GM23338 (cell line): ENCODE data around the gene FAT1. TPM values are rescaled to one million over a fixed set of nuclear protein-coding genes. Genes with fewer than 3 reads are reported as not detected.

ENCODE experiments used
- ATAC-seq: fragments of 200-7000 bp; cut with Tn5 transposase; 3 replicates; pipeline ENCODE4 v1.9.1; 2020
- DNase-seq: peaks from one replicate; pipeline ENCODE4 v3.0.0-alpha.2; 2015; ENCODE audit warnings: low spot score
- H2AFZ ChIP-seq: fragments of 200-600 bp; sonication (generic); 2 replicates; pipeline ENCODE4 v1.8.0; 2016; ENCODE audit warnings: antibody characterized with exemption, mild to moderate bottlenecking, moderate library complexity
- H3F3A ChIP-seq: fragments of 200-600 bp; sonication (generic); replicated peaks from 2 replicates; pipeline ENCODE4 v1.8.0; 2017; ENCODE audit warnings: antibody characterized with exemption, mixed run types, low read depth
- H3K27ac ChIP-seq: fragments of 200-600 bp; sonication (generic); 2 replicates; pipeline ENCODE4 v1.6.1; 2016; ENCODE audit warnings: low read depth
- H3K27me3 ChIP-seq: fragments of 200-600 bp; sonication (generic); 2 replicates; pipeline ENCODE4 v1.8.0; 2016; ENCODE audit warnings: mild to moderate bottlenecking, mixed run types, moderate library complexity; ENCODE audit not compliant: insufficient read depth
- H3K36me3 ChIP-seq: fragments of 200-600 bp; sonication (generic); 2 replicates; pipeline ENCODE4 v1.8.0; 2016; ENCODE audit warnings: mild to moderate bottlenecking; ENCODE audit not compliant: insufficient read depth
- H3K4me1 ChIP-seq: fragments of 200-600 bp; sonication (generic); 2 replicates; pipeline ENCODE4 v1.8.0; 2016; ENCODE audit warnings: mild to moderate bottlenecking, moderate library complexity; ENCODE audit not compliant: insufficient read depth
- H3K4me2 ChIP-seq: fragments of 200-600 bp; sonication (generic); 2 replicates; pipeline ENCODE4 v1.7.1; 2017; ENCODE audit warnings: mixed run types
- H3K4me3 ChIP-seq: fragments of 200-600 bp; sonication (generic); 2 replicates; pipeline ENCODE4 v1.6.1; 2016; ENCODE audit warnings: mixed run types
- H3K79me2 ChIP-seq: fragments of 200-600 bp; sonication (generic); replicated peaks from 2 replicates; pipeline ENCODE4 v1.8.0; 2017; ENCODE audit warnings: mild to moderate bottlenecking; ENCODE audit not compliant: insufficient read depth
- H3K9me2 ChIP-seq: fragments of 200-600 bp; sonication (generic); 2 replicates; pipeline ENCODE4 v1.8.0; 2017; ENCODE audit not compliant: insufficient read depth
- H4K20me1 ChIP-seq: fragments of 200-600 bp; sonication (generic); replicated peaks from 2 replicates; pipeline ENCODE4 v1.8.0; 2017; ENCODE audit warnings: mild to moderate bottlenecking; ENCODE audit not compliant: insufficient read depth
- H3K27ac Mint-ChIP-seq: 2 replicates; pipeline ENCODE4 v1.8.0; 2020; ENCODE audit warnings: inconsistent platforms, mild to moderate bottlenecking, moderate library complexity, mixed read lengths
- H3K27me3 Mint-ChIP-seq: 3 replicates; pipeline ENCODE4 v1.8.0; 2022; ENCODE audit warnings: low read depth, mild to moderate bottlenecking, moderate library complexity, mixed read lengths, inconsistent platforms; ENCODE audit not compliant: insufficient read depth, poor library complexity
- H3K36me3 Mint-ChIP-seq: 3 replicates; pipeline ENCODE4 v1.8.0; 2021; ENCODE audit warnings: low read depth, mild to moderate bottlenecking, inconsistent platforms, moderate library complexity, mixed read lengths
- H3K4me1 Mint-ChIP-seq: 3 replicates; pipeline ENCODE4 v1.8.0; 2020; ENCODE audit warnings: mild to moderate bottlenecking, inconsistent platforms, mixed read lengths
- H3K4me3 Mint-ChIP-seq: 3 replicates; pipeline ENCODE4 v1.8.0; 2021; ENCODE audit warnings: moderate library complexity, mild to moderate bottlenecking, inconsistent platforms, mixed read lengths
- H3K9me3 Mint-ChIP-seq: 3 replicates; pipeline ENCODE4 v1.8.0; 2020; ENCODE audit warnings: moderate library complexity, mild to moderate bottlenecking, inconsistent platforms, mixed read lengths
- CREB1 ChIP-seq: fragments of 250-450 bp; sonication (Bioruptor Pico); IDR thresholded peaks from 2 replicates; pipeline ENCODE4 v1.5.0; 2020; ENCODE audit warnings: low read depth, mild to moderate bottlenecking, moderate library complexity
- EZH2 ChIP-seq: fragments of 200-600 bp; sonication (generic); IDR thresholded peaks from one replicate; pipeline ENCODE4 v1.8.0; 2017; ENCODE audit warnings: antibody characterized with exemption, mild to moderate bottlenecking, low read depth; ENCODE audit not compliant: unreplicated experiment
- EZH2phosphoT487 ChIP-seq: fragments of 200-600 bp; sonication (generic); IDR thresholded peaks from one replicate; pipeline ENCODE4 v1.8.1; 2018; ENCODE audit warnings: antibody characterized with exemption; ENCODE audit not compliant: unreplicated experiment
- NANOG ChIP-seq: IDR thresholded peaks from 2 replicates; pipeline ENCODE4 v1.6.1; 2016; ENCODE audit warnings: antibody characterized with exemption, borderline replicate concordance
- POLR2AphosphoS5 ChIP-seq: IDR thresholded peaks from 2 replicates; pipeline ENCODE4 v1.6.1; 2016; ENCODE audit warnings: antibody characterized with exemption, low read depth
- STAT1 ChIP-seq: IDR thresholded peaks from one replicate; pipeline ENCODE4 v1.6.1; 2016; ENCODE audit warnings: antibody characterized with exemption; ENCODE audit not compliant: unreplicated experiment
- ZNF114 ChIP-seq: fragments of 250-450 bp; sonication (Bioruptor Pico); IDR thresholded peaks from 2 replicates; pipeline ENCODE4 v1.5.0; 2020; ENCODE audit warnings: mild to moderate bottlenecking, moderate library complexity
- ZNF331 ChIP-seq: fragments of 250-450 bp; sonication (Bioruptor Pico); IDR thresholded peaks from 2 replicates; pipeline ENCODE4 v1.5.0; 2020; ENCODE audit warnings: low read depth, mild to moderate bottlenecking, moderate library complexity
- polyA plus RNA-seq: library from polyadenylated mRNA; unstranded; fragments of >200 nt; fragmentation: Nextera tagmentation; extraction: Ambion mirVana; gene quantifications from 2 replicates; pipeline ENCODE4 v1.2.1, GENCODE V29; 2016
- total RNA-seq: library from RNA; depleted of rRNA; stranded (reverse); fragments of >200 nt; shearing (Covaris generic); gene quantifications from 2 replicates; pipeline ENCODE4 v1.2.3, GENCODE V29; 2014
- TF ChIP-seq, protein P1 (sequence below): IDR thresholded peaks from one replicate; pipeline ENCODE4 v1.6.1; 2018; ENCODE audit warnings: antibody characterized with exemption; ENCODE audit not compliant: unreplicated experiment
- TF ChIP-seq, protein P2 (sequence below): IDR thresholded peaks from 2 replicates; pipeline ENCODE4 v1.6.1; 2016; ENCODE audit warnings: antibody characterized with exemption
- TF ChIP-seq, protein P3 (sequence below): fragments of 250-450 bp; sonication (Bioruptor Pico); IDR thresholded peaks from 2 replicates; pipeline ENCODE4 v1.5.0; 2020; ENCODE audit warnings: mild to moderate bottlenecking, moderate library complexity
- TF ChIP-seq, protein P4 (sequence below), 2 experiments: fragments of 200-600 bp in 1 of 2; sonication (generic) in 1 of 2; conservative IDR thresholded peaks; 2 replicates each; pipeline versions ENCODE4 v1.5.1 to v1.6.1; 2016 to 2017; ENCODE audit warnings: antibody characterized with exemption in 2 of 2, low read depth in 2 of 2, mild to moderate bottlenecking in 2 of 2, moderate library complexity in 1 of 2

The FAT1 gene
- total and polyA plus RNA-seq, 2 experiments from 2014 or later: 37.6 to 137 TPM

DNA sequence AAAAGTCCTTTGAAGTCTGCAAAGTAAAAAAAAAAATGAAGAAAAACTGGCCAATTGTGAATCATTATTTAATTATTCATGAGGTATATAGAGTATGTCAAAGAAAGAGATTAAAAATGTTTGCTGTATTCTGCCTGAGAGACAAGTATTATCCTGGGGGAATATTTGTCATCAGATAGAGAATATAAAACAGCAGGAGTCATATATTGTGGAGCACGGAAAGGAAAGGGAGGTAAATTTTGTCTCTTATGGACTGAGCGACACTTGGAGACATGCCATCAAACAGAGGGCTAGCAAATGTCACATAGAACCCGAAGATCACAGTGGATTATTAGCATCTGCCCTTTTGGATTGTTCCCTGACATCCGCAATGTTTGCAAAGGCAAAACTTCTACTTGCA lies 39.2 kb upstream of the FAT1 start:
- DNase-seq: no peak
- no peaks in the 10 kb centered on the region for H3K27me3 ChIP-seq
- no peak for ATAC-seq
- H3F3A ChIP-seq: no peaks in the 10 kb centered on the region
- Mint-ChIP-seq H3K9me3 (no peaks in the 10 kb centered on the region), H3K4me1 (peaks cover 14% of the 10 kb centered on the region), H3K27me3 (peaks cover 7% of the 10 kb centered on the region), H3K4me3 (no peak overlapping the region), H3K27ac (no peak overlapping the region), H3K36me3 (no peaks in the 10 kb centered on the region)
- no peak overlapping the region for H3K27ac ChIP-seq
- no peak overlapping the region for H2AFZ ChIP-seq
- H3K9me2 ChIP-seq: no peaks in the 10 kb centered on the region
- peaks cover 12% of the 10 kb centered on the region; the same call in 1 of the 2 replicates for H3K4me1 ChIP-seq
- H3K79me2 ChIP-seq: no peaks in the 10 kb centered on the region
- H3K4me3 ChIP-seq: no peak overlapping the region
- H3K4me2 ChIP-seq: no peak overlapping the region
- no peaks in the 10 kb centered on the region for H4K20me1 ChIP-seq
- TF ChIP-seq, protein P1, sequence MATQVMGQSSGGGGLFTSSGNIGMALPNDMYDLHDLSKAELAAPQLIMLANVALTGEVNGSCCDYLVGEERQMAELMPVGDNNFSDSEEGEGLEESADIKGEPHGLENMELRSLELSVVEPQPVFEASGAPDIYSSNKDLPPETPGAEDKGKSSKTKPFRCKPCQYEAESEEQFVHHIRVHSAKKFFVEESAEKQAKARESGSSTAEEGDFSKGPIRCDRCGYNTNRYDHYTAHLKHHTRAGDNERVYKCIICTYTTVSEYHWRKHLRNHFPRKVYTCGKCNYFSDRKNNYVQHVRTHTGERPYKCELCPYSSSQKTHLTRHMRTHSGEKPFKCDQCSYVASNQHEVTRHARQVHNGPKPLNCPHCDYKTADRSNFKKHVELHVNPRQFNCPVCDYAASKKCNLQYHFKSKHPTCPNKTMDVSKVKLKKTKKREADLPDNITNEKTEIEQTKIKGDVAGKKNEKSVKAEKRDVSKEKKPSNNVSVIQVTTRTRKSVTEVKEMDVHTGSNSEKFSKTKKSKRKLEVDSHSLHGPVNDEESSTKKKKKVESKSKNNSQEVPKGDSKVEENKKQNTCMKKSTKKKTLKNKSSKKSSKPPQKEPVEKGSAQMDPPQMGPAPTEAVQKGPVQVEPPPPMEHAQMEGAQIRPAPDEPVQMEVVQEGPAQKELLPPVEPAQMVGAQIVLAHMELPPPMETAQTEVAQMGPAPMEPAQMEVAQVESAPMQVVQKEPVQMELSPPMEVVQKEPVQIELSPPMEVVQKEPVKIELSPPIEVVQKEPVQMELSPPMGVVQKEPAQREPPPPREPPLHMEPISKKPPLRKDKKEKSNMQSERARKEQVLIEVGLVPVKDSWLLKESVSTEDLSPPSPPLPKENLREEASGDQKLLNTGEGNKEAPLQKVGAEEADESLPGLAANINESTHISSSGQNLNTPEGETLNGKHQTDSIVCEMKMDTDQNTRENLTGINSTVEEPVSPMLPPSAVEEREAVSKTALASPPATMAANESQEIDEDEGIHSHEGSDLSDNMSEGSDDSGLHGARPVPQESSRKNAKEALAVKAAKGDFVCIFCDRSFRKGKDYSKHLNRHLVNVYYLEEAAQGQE: no peak
- TF ChIP-seq ZNF114 (CRISPR knock-in tag): no peak
- TF ChIP-seq, protein P2, sequence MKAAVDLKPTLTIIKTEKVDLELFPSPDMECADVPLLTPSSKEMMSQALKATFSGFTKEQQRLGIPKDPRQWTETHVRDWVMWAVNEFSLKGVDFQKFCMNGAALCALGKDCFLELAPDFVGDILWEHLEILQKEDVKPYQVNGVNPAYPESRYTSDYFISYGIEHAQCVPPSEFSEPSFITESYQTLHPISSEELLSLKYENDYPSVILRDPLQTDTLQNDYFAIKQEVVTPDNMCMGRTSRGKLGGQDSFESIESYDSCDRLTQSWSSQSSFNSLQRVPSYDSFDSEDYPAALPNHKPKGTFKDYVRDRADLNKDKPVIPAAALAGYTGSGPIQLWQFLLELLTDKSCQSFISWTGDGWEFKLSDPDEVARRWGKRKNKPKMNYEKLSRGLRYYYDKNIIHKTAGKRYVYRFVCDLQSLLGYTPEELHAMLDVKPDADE: no peak
- TF ChIP-seq, protein P3, sequence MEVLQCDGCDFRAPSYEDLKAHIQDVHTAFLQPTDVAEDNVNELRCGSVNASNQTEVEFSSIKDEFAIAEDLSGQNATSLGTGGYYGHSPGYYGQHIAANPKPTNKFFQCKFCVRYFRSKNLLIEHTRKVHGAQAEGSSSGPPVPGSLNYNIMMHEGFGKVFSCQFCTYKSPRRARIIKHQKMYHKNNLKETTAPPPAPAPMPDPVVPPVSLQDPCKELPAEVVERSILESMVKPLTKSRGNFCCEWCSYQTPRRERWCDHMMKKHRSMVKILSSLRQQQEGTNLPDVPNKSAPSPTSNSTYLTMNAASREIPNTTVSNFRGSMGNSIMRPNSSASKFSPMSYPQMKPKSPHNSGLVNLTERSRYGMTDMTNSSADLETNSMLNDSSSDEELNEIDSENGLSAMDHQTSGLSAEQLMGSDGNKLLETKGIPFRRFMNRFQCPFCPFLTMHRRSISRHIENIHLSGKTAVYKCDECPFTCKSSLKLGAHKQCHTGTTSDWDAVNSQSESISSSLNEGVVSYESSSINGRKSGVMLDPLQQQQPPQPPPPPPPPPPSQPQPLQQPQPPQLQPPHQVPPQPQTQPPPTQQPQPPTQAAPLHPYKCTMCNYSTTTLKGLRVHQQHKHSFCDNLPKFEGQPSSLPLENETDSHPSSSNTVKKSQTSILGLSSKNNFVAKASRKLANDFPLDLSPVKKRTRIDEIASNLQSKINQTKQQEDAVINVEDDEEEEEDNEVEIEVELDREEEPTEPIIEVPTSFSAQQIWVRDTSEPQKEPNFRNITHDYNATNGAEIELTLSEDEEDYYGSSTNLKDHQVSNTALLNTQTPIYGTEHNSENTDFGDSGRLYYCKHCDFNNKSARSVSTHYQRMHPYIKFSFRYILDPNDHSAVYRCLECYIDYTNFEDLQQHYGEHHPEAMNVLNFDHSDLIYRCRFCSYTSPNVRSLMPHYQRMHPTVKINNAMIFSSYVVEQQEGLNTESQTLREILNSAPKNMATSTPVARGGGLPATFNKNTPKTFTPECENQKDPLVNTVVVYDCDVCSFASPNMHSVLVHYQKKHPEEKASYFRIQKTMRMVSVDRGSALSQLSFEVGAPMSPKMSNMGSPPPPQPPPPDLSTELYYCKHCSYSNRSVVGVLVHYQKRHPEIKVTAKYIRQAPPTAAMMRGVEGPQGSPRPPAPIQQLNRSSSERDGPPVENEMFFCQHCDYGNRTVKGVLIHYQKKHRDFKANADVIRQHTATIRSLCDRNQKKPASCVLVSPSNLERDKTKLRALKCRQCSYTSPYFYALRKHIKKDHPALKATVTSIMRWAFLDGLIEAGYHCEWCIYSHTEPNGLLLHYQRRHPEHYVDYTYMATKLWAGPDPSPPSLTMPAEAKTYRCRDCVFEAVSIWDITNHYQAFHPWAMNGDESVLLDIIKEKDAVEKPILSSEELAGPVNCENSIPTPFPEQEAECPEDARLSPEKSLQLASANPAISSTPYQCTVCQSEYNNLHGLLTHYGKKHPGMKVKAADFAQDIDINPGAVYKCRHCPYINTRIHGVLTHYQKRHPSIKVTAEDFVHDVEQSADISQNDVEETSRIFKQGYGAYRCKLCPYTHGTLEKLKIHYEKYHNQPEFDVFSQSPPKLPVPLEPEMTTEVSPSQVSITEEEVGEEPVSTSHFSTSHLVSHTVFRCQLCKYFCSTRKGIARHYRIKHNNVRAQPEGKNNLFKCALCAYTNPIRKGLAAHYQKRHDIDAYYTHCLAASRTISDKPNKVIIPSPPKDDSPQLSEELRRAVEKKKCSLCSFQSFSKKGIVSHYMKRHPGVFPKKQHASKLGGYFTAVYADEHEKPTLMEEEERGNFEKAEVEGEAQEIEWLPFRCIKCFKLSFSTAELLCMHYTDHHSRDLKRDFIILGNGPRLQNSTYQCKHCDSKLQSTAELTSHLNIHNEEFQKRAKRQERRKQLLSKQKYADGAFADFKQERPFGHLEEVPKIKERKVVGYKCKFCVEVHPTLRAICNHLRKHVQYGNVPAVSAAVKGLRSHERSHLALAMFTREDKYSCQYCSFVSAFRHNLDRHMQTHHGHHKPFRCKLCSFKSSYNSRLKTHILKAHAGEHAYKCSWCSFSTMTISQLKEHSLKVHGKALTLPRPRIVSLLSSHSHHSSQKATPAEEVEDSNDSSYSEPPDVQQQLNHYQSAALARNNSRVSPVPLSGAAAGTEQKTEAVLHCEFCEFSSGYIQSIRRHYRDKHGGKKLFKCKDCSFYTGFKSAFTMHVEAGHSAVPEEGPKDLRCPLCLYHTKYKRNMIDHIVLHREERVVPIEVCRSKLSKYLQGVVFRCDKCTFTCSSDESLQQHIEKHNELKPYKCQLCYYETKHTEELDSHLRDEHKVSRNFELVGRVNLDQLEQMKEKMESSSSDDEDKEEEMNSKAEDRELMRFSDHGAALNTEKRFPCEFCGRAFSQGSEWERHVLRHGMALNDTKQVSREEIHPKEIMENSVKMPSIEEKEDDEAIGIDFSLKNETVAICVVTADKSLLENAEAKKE: no peak
- TF ChIP-seq EZH2phosphoT487: no peak
- TF ChIP-seq, protein P4, sequence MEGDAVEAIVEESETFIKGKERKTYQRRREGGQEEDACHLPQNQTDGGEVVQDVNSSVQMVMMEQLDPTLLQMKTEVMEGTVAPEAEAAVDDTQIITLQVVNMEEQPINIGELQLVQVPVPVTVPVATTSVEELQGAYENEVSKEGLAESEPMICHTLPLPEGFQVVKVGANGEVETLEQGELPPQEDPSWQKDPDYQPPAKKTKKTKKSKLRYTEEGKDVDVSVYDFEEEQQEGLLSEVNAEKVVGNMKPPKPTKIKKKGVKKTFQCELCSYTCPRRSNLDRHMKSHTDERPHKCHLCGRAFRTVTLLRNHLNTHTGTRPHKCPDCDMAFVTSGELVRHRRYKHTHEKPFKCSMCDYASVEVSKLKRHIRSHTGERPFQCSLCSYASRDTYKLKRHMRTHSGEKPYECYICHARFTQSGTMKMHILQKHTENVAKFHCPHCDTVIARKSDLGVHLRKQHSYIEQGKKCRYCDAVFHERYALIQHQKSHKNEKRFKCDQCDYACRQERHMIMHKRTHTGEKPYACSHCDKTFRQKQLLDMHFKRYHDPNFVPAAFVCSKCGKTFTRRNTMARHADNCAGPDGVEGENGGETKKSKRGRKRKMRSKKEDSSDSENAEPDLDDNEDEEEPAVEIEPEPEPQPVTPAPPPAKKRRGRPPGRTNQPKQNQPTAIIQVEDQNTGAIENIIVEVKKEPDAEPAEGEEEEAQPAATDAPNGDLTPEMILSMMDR (conservative IDR thresholded peaks at IDR 0.05; ENCODE audit: low read depth in 2 of 2): no peak
- TF ChIP-seq EZH2: no peak
- no peak for TF ChIP-seq ZNF331 (CRISPR knock-in tag)
- TF ChIP-seq NANOG: no peak
- TF ChIP-seq CREB1 (CRISPR knock-in tag): no peak
- no peak for TF ChIP-seq POLR2AphosphoS5
- no peak for TF ChIP-seq STAT1
- no peaks in the 10 kb centered on the region for H3K36me3 ChIP-seq
